Measurements from ENCODE around the gene FBXO5. TPM values are rescaled to one million over a fixed set of nuclear protein-coding genes. Genes with fewer than 3 reads are reported as not detected.

FBXO5 gene
- total RNA-seq, 1 donor from 2014 or later, result 10.8 TPM

DNA sequence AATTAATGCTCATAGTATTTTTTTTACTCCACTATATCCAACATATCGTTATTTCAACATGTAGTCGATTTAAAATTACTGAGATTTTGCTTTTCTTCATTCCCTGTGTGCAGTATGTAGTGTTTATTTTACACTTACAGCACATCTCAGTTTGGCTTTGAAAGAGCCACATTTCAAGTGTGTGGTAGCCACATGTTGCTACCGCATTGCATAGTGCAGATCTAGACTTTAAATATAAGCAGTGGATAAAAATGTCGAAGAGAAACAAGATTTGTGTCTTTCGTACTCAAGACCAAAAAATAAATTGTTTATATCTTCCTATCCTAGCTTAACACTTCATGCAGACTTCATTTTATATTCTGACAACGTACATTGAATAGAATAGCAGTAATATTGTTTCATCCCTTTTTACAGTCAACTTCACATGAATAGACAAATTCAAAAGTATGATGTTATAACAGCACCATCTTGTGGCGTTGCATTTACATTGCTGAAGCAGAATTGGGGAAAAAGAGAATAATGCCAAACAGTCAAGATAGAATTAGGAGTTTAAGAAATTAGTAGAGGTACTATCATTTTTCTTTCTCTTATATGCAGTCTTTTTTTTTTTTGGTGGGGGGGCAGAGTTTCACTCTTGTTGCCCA, 29.9 kb downstream of the FBXO5 start:
- DNase-seq (ENCODE audit: low read depth in 2 of 2), result peak; percentile 56 to 61

DNA sequence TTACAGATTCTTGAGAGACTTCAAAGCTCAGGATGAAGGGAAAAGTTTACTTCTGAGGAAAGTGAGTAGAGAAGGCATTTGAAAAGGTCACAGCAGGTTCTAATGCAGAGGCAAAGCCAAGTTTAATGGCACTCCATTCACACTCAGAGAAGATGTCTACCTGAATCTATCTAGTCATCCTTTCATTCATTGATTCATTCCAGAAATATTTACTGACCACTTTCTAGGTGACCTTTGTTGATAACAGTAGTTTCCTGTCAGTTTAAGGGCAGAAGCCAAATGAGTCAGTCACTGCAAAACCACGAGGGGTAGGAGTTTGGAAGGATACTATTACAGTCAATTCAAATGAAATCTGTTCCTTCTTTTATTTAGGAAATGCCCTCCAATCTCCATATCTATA, 30.8 kb downstream of the FBXO5 start:
- DNase-seq (ENCODE audit: low read depth in 2 of 2), result peak in 1 of 2 donors; percentile 40

DNA sequence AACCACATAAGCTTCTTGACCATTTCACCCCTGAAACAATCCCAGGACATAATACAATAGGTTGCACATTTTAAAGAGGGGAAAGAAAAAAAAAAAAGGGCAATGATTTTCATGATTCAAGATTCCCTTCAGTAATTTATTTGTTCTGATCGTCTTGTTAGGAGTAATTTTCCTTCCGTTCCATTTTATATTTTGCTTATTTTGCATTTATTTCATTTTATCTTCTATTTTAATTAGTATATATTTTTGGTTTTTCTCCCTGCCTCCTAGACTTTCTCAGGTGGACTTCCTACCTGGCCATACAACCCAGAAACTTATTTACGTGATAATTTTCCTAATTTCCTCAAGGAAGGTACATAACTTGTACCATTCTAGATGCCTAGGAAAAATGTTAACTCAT, 32.6 kb downstream of the FBXO5 start:
- DNase-seq (ENCODE audit: low read depth in 2 of 2), result no peak

GRCh38 chr6:152948150-152948768, 34.6 kb downstream of the FBXO5 start:
- peak; percentile 51 to 63 for DNase-seq (ENCODE audit: low read depth in 2 of 2)

DNA sequence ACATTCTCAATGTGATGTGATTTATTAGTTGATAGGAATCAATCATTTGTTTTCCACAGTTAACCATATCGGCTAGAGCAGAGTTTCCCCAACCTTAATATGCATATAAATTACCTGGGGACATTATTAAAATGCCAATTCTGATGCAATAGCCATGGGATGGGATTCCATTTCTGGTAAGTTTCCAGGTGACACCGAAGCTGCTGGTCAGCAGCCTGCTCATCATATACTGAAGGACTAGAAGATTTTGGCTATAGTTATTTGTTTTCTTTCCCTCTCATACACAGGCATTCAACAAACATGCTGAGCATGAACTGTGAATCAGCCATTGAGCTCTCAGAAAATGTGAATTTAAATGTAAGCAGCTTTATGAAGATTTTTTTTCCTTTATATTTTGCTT, 35.8 kb downstream of the FBXO5 start:
- no peak for DNase-seq (ENCODE audit: low read depth in 2 of 2)

DNA sequence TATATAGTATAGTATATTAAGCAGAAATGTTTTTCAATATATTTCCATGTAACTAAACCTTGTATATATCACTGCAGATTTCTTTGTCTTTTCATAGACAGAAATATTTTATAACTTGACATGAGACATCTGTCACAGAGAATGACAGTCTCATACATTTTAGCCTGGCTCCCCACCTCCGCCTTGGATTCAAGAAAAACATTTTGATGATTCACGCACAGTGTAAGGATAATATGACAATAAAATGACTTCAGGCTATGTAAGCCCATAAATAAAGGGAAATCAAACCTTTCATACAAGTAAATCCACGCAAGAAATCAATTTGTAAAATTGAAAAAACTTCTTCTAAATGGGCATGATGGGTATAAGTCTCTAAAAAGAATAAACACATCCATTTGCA, 36.4 kb downstream of the FBXO5 start:
- no peak for DNase-seq (ENCODE audit: low read depth in 2 of 2)

GRCh38 chr6:152943260-152943897, 39.5 kb downstream of the FBXO5 start:
- DNase-seq (ENCODE audit: low read depth in 2 of 2), result no peak

DNA sequence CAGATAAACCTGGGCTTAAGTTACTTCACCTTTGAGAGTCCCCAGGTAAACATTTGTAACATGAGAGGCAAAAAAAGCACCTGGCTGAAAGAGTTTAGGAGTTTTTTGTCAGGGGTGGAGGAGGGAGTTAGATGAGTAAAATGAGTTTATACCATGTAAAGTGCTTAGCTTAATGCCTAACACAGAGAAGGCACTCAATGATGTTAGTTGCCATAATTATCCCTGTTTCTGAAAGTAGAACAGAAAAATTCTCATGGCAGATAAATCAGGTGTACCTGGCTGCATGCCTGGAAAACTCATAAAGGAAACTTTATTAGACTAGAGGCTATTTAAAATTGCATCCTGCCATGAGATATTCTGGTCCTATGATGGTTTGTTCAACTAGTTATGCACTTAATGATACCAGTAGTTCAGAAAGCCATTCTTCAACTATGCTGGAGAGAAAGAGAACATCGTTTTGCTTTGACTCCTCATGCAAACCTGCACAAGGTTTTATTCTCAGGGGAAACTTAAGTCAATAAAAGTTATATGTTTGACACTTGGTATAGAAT, 40.4 kb downstream of the FBXO5 start:
- no peak for DNase-seq (ENCODE audit: low read depth in 2 of 2)

DNA sequence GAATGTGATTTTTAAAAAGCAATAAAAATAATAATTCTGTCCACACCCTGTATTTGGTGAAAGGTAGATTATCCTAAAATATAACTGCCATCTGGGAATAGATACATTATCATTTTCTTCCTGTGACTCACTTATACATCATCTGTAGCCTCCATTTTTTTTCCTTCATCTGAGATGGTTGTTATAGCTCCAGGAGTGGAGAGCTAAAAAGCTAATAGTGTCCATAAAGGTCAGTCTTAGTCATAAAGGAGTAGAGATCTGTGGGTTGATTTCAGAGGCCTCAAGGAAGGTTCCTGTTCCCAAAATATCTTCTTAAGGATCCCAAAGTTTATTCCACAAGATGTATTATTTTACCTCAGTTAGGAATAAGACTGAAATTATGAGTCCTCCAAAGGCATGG, 41.1 kb downstream of the FBXO5 start:
- no peak for DNase-seq (ENCODE audit: low read depth in 2 of 2)

DNA sequence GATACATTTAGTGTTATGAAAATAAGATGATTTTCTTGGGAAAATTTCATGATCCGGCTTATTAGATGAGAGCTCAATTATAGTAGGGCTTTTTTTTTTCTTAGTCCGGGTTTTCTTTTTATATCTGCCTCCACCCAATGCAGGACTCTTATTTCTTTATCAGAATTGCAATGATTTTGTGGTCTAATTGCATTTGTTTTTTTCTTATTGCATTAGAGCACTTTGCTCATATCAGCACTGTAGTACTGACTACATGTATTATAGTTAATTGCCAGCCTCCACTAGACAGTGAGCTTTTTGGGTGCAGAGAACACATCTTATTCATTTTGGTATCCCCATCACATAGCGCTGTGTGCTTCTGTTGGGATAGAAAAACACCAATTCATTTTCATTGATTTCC, 50.0 kb downstream of the FBXO5 start:
- no peak for DNase-seq (ENCODE audit: low read depth in 2 of 2)

GRCh38 chr6:152922706-152923105, 60.1 kb downstream of the FBXO5 start:
- no peak for DNase-seq (ENCODE audit: low read depth in 2 of 2)

Other genes with a start within 250 kb of the FBXO5 start
- gene VIP, start 232.2 kb downstream of the FBXO5 start, total RNA-seq, result 0.39 and 0.89 TPM in 2 replicates
- 13.5 and 15.1 TPM in 2 replicates for gene MTRF1L, start 19.7 kb upstream of the FBXO5 start, total RNA-seq
- 3.3 and 4.1 TPM in 2 replicates for gene RGS17, start 148.2 kb upstream of the FBXO5 start, total RNA-seq